Tibial nerve (tissue), 4 donors: ENCODE measurements around the gene SPINK2. TPM values are rescaled to one million over a fixed set of nuclear protein-coding genes. Genes with fewer than 3 reads are reported as not detected.

ENCODE experiments used
- DNase-seq, 2 donors: peaks; one replicate each; pipeline ENCODE4 v3.0.0-alpha.2; 2019; ENCODE audit warnings: low spot score in 2 of 2
- H3K27ac ChIP-seq, 4 donors: fragments of 200-600 bp; sonication (generic) in 3 of 4; one replicate each; pipeline ENCODE4 v1.5.1; 2017 to 2019; ENCODE audit warnings: mild to moderate bottlenecking in 1 of 4
- H3K27me3 ChIP-seq, 2 donors: fragments of 200-600 bp; sonication (generic) in 1 of 2; one replicate each; pipeline versions ENCODE4 v1.5.1 to v1.6.0; 2017 to 2019
- H3K36me3 ChIP-seq, 3 donors: fragments of 200-600 bp; sonication (generic); one replicate each; pipeline ENCODE4 v1.5.1; 2018 to 2019
- H3K4me1 ChIP-seq, 4 donors: fragments of 200-600 bp; sonication (generic) in 3 of 4; one replicate each; pipeline ENCODE4 v1.5.1; 2017 to 2019
- H3K4me3 ChIP-seq, 4 donors: fragments of 200-600 bp; sonication (generic) in 3 of 4; one replicate each; pipeline ENCODE4 v1.5.1; 2017 to 2019; ENCODE audit warnings: mild to moderate bottlenecking in 1 of 4, moderate library complexity in 1 of 4
- H3K9me3 ChIP-seq, 4 donors: fragments of 200-600 bp; sonication (generic) in 3 of 4; one replicate each; pipeline ENCODE4 v1.5.1; 2017 to 2019
- CTCF ChIP-seq, 5 experiments: fragments of 200-600 bp in 3 of 5; fragments of 450-650 bp in 2 of 5; sonication (generic) in 3 of 5; IDR thresholded peaks; one replicate each; pipeline ENCODE4 v1.5.1; 2016 to 2019; ENCODE audit warnings: antibody characterized with exemption in 5 of 5, mild to moderate bottlenecking in 3 of 5, moderate library complexity in 2 of 5
- EP300 ChIP-seq, 2 donors: sonication (generic); formaldehyde crosslinking; IDR thresholded peaks; one replicate each; pipeline ENCODE4 v1.6.1; 2017; ENCODE audit warnings: antibody characterized with exemption in 2 of 2, mild to moderate bottlenecking in 1 of 2
- POLR2A ChIP-seq, 2 donors: fragments of 450-650 bp; IDR thresholded peaks; one replicate each; pipeline ENCODE4 v1.6.1; 2017; ENCODE audit warnings: antibody characterized with exemption in 2 of 2, mild to moderate bottlenecking in 2 of 2, moderate library complexity in 2 of 2
- WGBS, 2 donors: methylation state at CpG; one replicate each; pipeline ENCODE4 v1.1.5; 2018; 5-methylcytosine and 5-hydroxymethylcytosine counted together
- total RNA-seq, 4 donors: library from RNA; depleted of rRNA; stranded (reverse); fragments of >200 nt; gene quantifications; one replicate each; pipeline ENCODE4 v1.1.0, GENCODE V29; 2016

SPINK2 gene
- total RNA-seq, 4 donors from 2014 or later = not detected

- 22 to 40% methylated on average over 1 of the region's 1 CpG for WGBS, 2 donors
- no peak overlapping the region for H3K27ac ChIP-seq
- TF ChIP-seq EP300 (IDR thresholded peaks at IDR 0.05) (no peak), POLR2A (IDR thresholded peaks at IDR 0.05) (no peak), CTCF (IDR thresholded peaks at IDR 0.05) (no peak)
- H3K27me3 ChIP-seq = no peaks in the 10 kb centered on the region
- no peaks in the 10 kb centered on the region for H3K36me3 ChIP-seq
- DNase-seq = no peak
- peaks cover 0 to 10% (median 0%) of the 10 kb centered on the region in 4 donors for H3K4me1 ChIP-seq
- H3K4me3 ChIP-seq = no peak overlapping the region
- H3K9me3 ChIP-seq = peaks cover 0 to 8% (median 0%) of the 10 kb centered on the region in 4 donors
These were observed 30.8 kb downstream of the SPINK2 start for GRCh38 chr4:56790691-56791091.

- no peak for TF ChIP-seq EP300 (IDR thresholded peaks at IDR 0.05)
- TF ChIP-seq POLR2A (IDR thresholded peaks at IDR 0.05) = no peak
- no peak for TF ChIP-seq CTCF (IDR thresholded peaks at IDR 0.05)
- Histone ChIP-seq H3K27ac (no peak overlapping the region), H3K27me3 (no peaks in the 10 kb centered on the region), H3K9me3 (peaks cover 0 to 8% (median 0%) of the 10 kb centered on the region in 4 donors), H3K4me1 (peaks cover 0 to 10% (median 0%) of the 10 kb centered on the region in 4 donors), H3K4me3 (no peak overlapping the region), H3K36me3 (no peaks in the 10 kb centered on the region)
- no peak for DNase-seq
- WGBS, 2 donors = 68 to 86% methylated on average over 7 of the region's 7 CpGs
These were observed 33.4 kb downstream of the SPINK2 start for GRCh38 chr4:56788081-56788480.

- H3K36me3 ChIP-seq = no peaks in the 10 kb centered on the region
- 41 to 45% methylated on average over 5 to 6 of the region's 6 CpGs for WGBS, 2 donors
- H3K4me1 ChIP-seq = peaks cover 0 to 10% (median 0%) of the 10 kb centered on the region in 4 donors
- no peak overlapping the region for H3K4me3 ChIP-seq
- no peaks in the 10 kb centered on the region for H3K27me3 ChIP-seq
- TF ChIP-seq EP300 (IDR thresholded peaks at IDR 0.05) (no peak), CTCF (IDR thresholded peaks at IDR 0.05) (no peak), POLR2A (IDR thresholded peaks at IDR 0.05) (no peak)
- H3K27ac ChIP-seq = no peak overlapping the region
- peaks cover 0 to 8% (median 0%) of the 10 kb centered on the region in 4 donors for H3K9me3 ChIP-seq
- no peak for DNase-seq
These were observed 34.1 kb downstream of the SPINK2 start for GRCh38 chr4:56787380-56787779.

- no peak for TF ChIP-seq CTCF (IDR thresholded peaks at IDR 0.05)
- TF ChIP-seq EP300 (IDR thresholded peaks at IDR 0.05) = no peak
- no peak for TF ChIP-seq POLR2A (IDR thresholded peaks at IDR 0.05)
- Histone ChIP-seq H3K27me3 (no peaks in the 10 kb centered on the region), H3K27ac (no peak overlapping the region), H3K9me3 (peaks cover 0 to 8% (median 0%) of the 10 kb centered on the region in 4 donors), H3K36me3 (no peaks in the 10 kb centered on the region), H3K4me3 (no peak overlapping the region), H3K4me1 (peaks cover 0 to 10% (median 0%) of the 10 kb centered on the region in 4 donors)
- DNase-seq = no peak
- WGBS, 2 donors = 23 to 31% methylated on average over 9 of the region's 9 CpGs
These were observed 34.5 kb downstream of the SPINK2 start for GRCh38 chr4:56786955-56787354.

- peaks cover 0 to 6% (median 0%) of the 10 kb centered on the region in 4 donors for H3K9me3 ChIP-seq
- TF ChIP-seq POLR2A (IDR thresholded peaks at IDR 0.05) (no peak), CTCF (IDR thresholded peaks at IDR 0.05) (no peak), EP300 (IDR thresholded peaks at IDR 0.05) (no peak)
- no peak for DNase-seq
These were observed 37.5 kb downstream of the SPINK2 start for GRCh38 chr4:56783986-56784385.

More at GRCh38 chr4:56783986-56784385, 37.5 kb downstream of the SPINK2 start:
- no peak overlapping the region for H3K4me3 ChIP-seq
- H3K4me1 ChIP-seq = peaks cover 0 to 10% (median 0%) of the 10 kb centered on the region in 4 donors
- no peaks in the 10 kb centered on the region for H3K27me3 ChIP-seq
- H3K27ac ChIP-seq = no peak overlapping the region
- 37 to 44% methylated on average over 5 of the region's 5 CpGs for WGBS, 2 donors
- H3K36me3 ChIP-seq = no peaks in the 10 kb centered on the region
